Left ventricle myocardium superior (tissue), 1 donor: ENCODE measurements around the gene HMGB2. TPM values are rescaled to one million over a fixed set of nuclear protein-coding genes. Genes with fewer than 3 reads are reported as not detected.

Experiments
- ATAC-seq: fragments of 200-7000 bp; cut with Tn5 transposase; one replicate; pipeline ENCODE4 v1.9.1; 2020; ENCODE audit warnings: mild to moderate bottlenecking, moderate library complexity
- DNase-seq: peaks from one replicate; pipeline ENCODE4 v3.0.0-alpha.2; 2020
- intact Hi-C: fragments of 100-400 bp; cut with micrococcal nuclease; formaldehyde crosslinking; loops from one replicate; pipeline ENCODE4 v1.11.0; 2022
- total RNA-seq: library from RNA; stranded (reverse); fragmentation: NEBNext Ultra II Directional; extraction: Animal tissue kit (Norgen Biotek cat#: 25700); gene quantifications from one replicate; pipeline ENCODE4 v1.2.1, GENCODE V29; 2021
- donor health status: DM: no; HTN: yes; CAD: no; lungs with severe emphysema.

HMGB2 gene
- total RNA-seq, 1 donor from 2014 or later = 38.8 TPM

DNA sequence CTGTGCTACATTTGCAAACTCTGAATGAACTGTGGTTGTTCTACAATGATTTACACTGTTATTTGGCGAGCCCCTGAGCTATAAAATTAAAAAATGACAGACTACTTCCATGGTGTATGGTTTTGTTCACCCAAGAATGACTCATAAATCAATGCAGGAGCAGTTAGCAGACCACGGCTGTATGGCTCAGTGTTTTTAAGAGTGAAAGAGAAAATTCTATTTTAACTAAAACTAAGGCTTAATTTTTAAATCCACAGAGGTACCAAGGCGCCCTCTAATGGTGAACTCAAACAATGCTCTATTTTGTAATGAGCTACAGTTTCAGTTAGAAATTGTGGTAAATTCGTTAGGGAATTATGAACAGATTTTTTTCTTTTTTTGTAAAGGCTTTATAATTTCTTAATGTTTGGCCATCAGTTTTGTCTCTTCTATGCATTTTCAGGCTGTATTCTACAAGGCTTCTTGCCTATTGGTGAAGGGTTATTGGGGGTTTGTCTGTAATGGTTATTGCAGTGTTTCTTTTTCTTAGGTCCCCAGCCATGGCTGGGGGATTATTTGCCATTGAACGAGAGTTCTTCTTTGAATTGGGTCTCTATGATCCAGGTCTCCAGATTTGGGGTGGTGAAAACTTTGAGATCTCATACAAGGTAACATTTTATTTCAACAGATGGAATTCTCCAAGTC is 32.5 kb downstream of the HMGB2 start:
- no peak for DNase-seq
- ATAC-seq = no peak
- intact Hi-C loops = no loop called here

DNA sequence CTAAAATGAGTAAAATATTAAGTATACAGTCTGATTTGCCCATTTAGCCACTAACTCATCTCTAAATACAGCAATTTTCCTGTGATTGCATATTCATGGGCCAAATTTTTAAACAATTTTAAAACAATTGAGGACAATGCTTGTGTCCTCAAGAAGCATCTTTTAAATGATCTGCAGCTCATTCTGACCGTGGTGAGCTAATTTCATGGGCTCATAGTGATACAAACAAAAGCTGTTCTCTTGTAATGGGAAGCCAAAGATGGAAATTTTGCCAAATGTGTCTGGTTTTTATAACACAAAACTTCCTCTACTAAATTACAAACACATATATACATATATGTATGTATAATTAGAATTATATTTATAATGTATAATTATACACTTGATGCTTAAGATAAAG is 39.7 kb downstream of the HMGB2 start:
- ATAC-seq (no peak), DNase-seq (no peak)
- intact Hi-C loops = no loop called here

GRCh38 chr4:173293663-173294062 is 40.5 kb downstream of the HMGB2 start:
- intact Hi-C loops = no loop called here
- ATAC-seq (no peak), DNase-seq (no peak)

DNA sequence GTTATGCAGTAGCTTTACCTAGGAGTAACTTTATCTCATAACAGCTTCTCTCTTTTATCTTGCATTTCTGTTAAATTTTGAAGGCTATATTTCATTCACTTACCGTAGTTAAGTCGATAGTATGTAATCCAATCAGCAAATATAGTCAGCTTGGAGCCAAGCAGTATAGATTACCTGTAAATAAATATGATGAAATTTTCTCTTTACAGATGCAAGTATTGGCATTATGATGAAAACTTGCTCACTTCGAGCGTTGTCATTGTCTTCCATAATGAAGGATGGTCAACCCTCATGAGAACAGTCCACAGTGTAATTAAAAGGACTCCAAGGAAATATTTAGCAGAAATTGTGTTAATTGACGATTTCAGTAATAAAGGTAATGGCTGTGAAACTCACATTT is 42.3 kb downstream of the HMGB2 start:
- DNase-seq (no peak), ATAC-seq (no peak)
- intact Hi-C loops = no loop called here

- intact Hi-C loops = no loop called here
- ATAC-seq = peak; percentile 36
Observed at GRCh38 chr4:173289353-173289727, 44.8 kb downstream of the HMGB2 start.

GRCh38 chr4:173288698-173289352 is 45.3 kb downstream of the HMGB2 start:
- ATAC-seq (peak; percentile 23), DNase-seq (no peak)
- intact Hi-C loops = no loop called here

More at GRCh38 chr4:173289353-173289727, 44.8 kb downstream of the HMGB2 start:
- no peak for DNase-seq

- DNase-seq (no peak), ATAC-seq (peak; percentile 76)
- intact Hi-C loops = no loop called here
Observed at GRCh38 chr4:173288296-173288695, 45.9 kb downstream of the HMGB2 start.

GRCh38 chr4:173287486-173287885 is 46.7 kb downstream of the HMGB2 start:
- intact Hi-C loops = no loop called here
- ATAC-seq (no peak), DNase-seq (no peak)

GRCh38 chr4:173284463-173284862 is 49.7 kb downstream of the HMGB2 start:
- DNase-seq = no peak
- ATAC-seq = no peak

DNA sequence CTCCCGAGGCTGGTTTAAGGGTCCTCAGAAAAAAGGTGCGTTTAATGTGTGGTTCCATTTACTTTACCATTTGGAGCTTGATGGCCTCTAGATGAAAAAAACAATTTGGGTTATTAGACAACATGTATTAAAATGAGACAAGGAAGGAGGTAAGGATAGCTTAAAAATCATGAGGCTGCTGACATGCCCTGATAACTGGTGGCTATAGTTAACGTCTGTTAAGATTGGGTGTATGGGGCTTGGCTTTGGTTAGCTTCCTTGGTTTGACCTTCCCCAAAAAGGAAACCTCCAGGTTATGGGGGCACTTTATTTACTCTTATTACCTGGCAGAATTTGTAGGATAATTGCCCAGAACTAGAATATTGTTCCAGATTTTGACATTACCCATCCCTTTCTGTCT is 51.5 kb downstream of the HMGB2 start:
- ATAC-seq (no peak), DNase-seq (no peak)
- intact Hi-C loops = no loop called here

More at GRCh38 chr4:173284463-173284862, 49.7 kb downstream of the HMGB2 start:
- intact Hi-C loops = no loop called here

GRCh38 chr4:173282256-173282562 is 51.9 kb downstream of the HMGB2 start:
- no peak for DNase-seq
- no peak for ATAC-seq
- intact Hi-C loops = no loop called here

- peak; percentile 69 for ATAC-seq
- intact Hi-C loops = no loop called here
- DNase-seq = no peak
Observed at GRCh38 chr4:173281406-173282255, 52.5 kb downstream of the HMGB2 start.

Other genes starting within 250 kb of the HMGB2 start
- gene GALNT7, start 165.5 kb downstream of the HMGB2 start, total RNA-seq = 4.6 TPM
- 15.1 TPM for gene SAP30, start 36.6 kb upstream of the HMGB2 start, total RNA-seq
- gene SCRG1, start 64.8 kb upstream of the HMGB2 start, total RNA-seq = 0.35 TPM
- 180 TPM for gene HAND2, start 195.9 kb upstream of the HMGB2 start, total RNA-seq